Psoas muscle (tissue), 8 donors: ENCODE data around the gene ABRACL. TPM values are rescaled to one million over a fixed set of nuclear protein-coding genes. Genes with fewer than 3 reads are reported as not detected.
A peak's percentile ranks its signal among the peaks of the same experiment; 100 is the strongest.

ENCODE experiments used
- ATAC-seq, 4 donors: fragments of 200-7000 bp; cut with Tn5 transposase; one replicate each; pipeline ENCODE4 v1.9.1; 2020; ENCODE audit warnings: moderate library complexity in 3 of 4, mild to moderate bottlenecking in 2 of 4
- DNase-seq, 2 donors: peaks; one replicate each; pipeline ENCODE4 v3.0.0-alpha.2; 2020
- H3K27ac ChIP-seq: fragments of 200-600 bp; one replicate; pipeline ENCODE4 v1.8.0; 2022
- H3K27me3 ChIP-seq, 3 donors: fragments of 200-600 bp in 1 of 3; one replicate each; pipeline versions ENCODE4 v1.6.1 to v1.8.0; 2013 to 2022; ENCODE audit warnings: low read length in 2 of 3, mild to moderate bottlenecking in 2 of 3, moderate library complexity in 1 of 3; ENCODE audit not compliant: insufficient read depth in 3 of 3
- H3K36me3 ChIP-seq, 2 donors: fragments of 200-600 bp in 1 of 2; one replicate each; pipeline versions ENCODE4 v1.6.1 to v1.8.0; 2013 to 2022; ENCODE audit warnings: low read depth in 1 of 2, mild to moderate bottlenecking in 1 of 2, moderate library complexity in 1 of 2; ENCODE audit not compliant: insufficient read depth in 1 of 2
- H3K4me1 ChIP-seq: fragments of 200-600 bp; one replicate; pipeline ENCODE4 v1.8.0; 2022
- H3K4me3 ChIP-seq: fragments of 200-600 bp; one replicate; pipeline ENCODE4 v1.8.0; 2022; ENCODE audit warnings: mild to moderate bottlenecking
- H3K9me3 ChIP-seq: fragments of 200-600 bp; one replicate; pipeline ENCODE4 v1.8.0; 2022
- WGBS, 3 donors: extraction: QIAGEN DNeasy Blood & Tissue Kit; methylation state at CpG; one replicate each; pipeline versions ENCODE4 v1.1.6 to v1.1.7; 2013; 5-methylcytosine and 5-hydroxymethylcytosine counted together
- intact Hi-C, 2 donors: fragments of 100-400 bp; cut with DNase I; formaldehyde crosslinking; loops; one replicate each; pipeline versions ENCODE4 v1.11.0 to v1.14.2; 2022
- polyA plus RNA-seq, 3 donors: library from polyadenylated mRNA; stranded (reverse); fragments of 200-250 nt; gene quantifications; one replicate each; pipeline ENCODE4 v1.2.3, GENCODE V29; 2013
- total RNA-seq, 4 donors: library from RNA; stranded (reverse); fragmentation: NEBNext Ultra II Directional in 2 of 4; extraction: Animal tissue kit (Norgen Biotek cat#: 25700) in 2 of 4; gene quantifications; one replicate each; pipeline versions ENCODE4 v1.2.1 to v1.2.4, GENCODE V29; 2021 to 2023
- TF ChIP-seq, protein P1 (sequence below): fragments of 200-600 bp; IDR thresholded peaks from one replicate; pipeline ENCODE4 v1.8.0; 2022; ENCODE audit warnings: antibody characterized with exemption
- donor health status: healthy with polysubstance abuse.
- donor health status: DM: no; HTN: no; CAD: no; lungs with moderate emphysema.
- donor health status: Bipolar disorder and iron deficiency.
- donor health status: healthy.
- donor health status: DM: yes; HTN: yes; CAD: no.
- donor health status: DM: no; HTN: no; CAD: no.
- donor health status: DM: no; HTN: no; CAD: no.
- donor health status: DM: yes; HTN: yes; CAD: no.

ABRACL gene
- total and polyA plus RNA-seq, 7 donors, result 0.92 to 6.3 (median 2.2) TPM

DNA sequence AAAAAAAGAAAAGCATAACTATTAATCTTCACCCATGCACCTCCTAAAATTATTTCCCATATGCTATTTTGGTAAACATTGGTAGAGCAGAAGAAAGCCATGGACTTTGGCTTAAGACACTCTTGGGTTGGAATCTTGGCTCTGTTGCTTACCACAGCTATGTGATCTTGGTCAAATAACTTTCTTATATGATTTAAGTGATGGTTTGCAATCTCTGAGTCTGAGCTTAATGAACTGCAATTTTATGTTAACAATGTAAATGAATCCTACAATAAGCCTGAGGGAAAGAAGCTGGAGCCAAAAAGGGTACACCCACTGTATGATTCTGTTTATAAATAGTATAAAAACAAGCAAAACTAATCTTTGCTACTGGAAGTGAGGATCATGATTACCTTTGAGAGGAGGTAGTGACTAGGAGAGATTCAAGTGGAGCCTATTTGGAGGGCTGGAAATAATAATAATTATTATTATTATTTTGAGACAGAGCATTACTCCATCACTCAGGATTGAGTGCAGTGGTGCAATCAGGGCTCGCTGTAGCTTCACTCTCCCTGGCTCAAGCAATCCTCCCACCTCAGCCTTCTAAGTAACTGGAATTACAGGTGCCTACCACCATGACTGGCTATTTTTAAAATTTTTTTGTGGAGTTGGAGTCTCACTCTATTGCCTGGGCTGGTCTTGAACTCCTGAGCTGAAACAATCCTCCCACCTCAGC is 34.5 kb downstream of the ABRACL start:
- no peak for ATAC-seq

GRCh38 chr6:139064981-139065665 is 36.6 kb downstream of the ABRACL start:
- H3K27me3 ChIP-seq, result no peaks in the 10 kb centered on the region
- no peaks in the 10 kb centered on the region for H3K9me3 ChIP-seq
- H3K4me1 ChIP-seq, result peaks cover 15% of the 10 kb centered on the region
- no peaks in the 10 kb centered on the region for H3K36me3 ChIP-seq
- no peak overlapping the region for H3K27ac ChIP-seq
- peak; percentile 27 to 83 (median 58) for ATAC-seq
- DNase-seq, result no peak
- 34 to 42% (median 37%) methylated on average over 7 of the region's 7 CpGs for WGBS, 3 donors
- intact Hi-C loops, result no loop called here
- TF ChIP-seq, protein P1, sequence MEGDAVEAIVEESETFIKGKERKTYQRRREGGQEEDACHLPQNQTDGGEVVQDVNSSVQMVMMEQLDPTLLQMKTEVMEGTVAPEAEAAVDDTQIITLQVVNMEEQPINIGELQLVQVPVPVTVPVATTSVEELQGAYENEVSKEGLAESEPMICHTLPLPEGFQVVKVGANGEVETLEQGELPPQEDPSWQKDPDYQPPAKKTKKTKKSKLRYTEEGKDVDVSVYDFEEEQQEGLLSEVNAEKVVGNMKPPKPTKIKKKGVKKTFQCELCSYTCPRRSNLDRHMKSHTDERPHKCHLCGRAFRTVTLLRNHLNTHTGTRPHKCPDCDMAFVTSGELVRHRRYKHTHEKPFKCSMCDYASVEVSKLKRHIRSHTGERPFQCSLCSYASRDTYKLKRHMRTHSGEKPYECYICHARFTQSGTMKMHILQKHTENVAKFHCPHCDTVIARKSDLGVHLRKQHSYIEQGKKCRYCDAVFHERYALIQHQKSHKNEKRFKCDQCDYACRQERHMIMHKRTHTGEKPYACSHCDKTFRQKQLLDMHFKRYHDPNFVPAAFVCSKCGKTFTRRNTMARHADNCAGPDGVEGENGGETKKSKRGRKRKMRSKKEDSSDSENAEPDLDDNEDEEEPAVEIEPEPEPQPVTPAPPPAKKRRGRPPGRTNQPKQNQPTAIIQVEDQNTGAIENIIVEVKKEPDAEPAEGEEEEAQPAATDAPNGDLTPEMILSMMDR, result no peak
- no peak overlapping the region for H3K4me3 ChIP-seq

More for the DNA sequence above, 34.5 kb downstream of the ABRACL start:
- 91 to 100% (median 98%) methylated on average over 1 of the region's 1 CpG for WGBS, 3 donors
- Histone ChIP-seq H3K27me3 (no peaks in the 10 kb centered on the region), H3K9me3 (no peaks in the 10 kb centered on the region), H3K36me3 (no peaks in the 10 kb centered on the region), H3K4me1 (peaks cover 15% of the 10 kb centered on the region), H3K4me3 (no peak overlapping the region), H3K27ac (no peak overlapping the region)
- intact Hi-C loops, result no loop called here
- TF ChIP-seq, protein P1, result no peak
- no peak for DNase-seq

DNA sequence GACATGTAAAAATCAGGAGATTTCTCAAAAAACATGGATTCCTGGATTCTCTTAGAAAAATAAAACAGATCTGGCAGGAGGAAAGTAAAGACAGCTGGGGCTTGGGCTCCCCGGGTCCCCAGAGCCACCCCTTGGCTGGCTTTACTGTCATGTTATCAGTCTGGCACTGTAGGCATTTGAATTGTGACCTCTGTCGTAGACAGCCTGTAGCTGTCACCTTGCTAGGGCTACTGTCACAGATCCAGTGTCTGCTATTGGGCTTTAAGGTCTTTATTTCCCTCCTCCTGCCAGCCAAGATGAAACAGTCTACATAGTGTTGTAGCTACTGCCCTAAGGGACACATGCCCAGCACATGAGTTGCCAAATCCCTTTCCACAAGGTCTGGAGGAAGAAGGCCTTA is 37.5 kb downstream of the ABRACL start:
- Histone ChIP-seq H3K4me1 (peaks cover 15% of the 10 kb centered on the region), H3K36me3 (no peaks in the 10 kb centered on the region), H3K27ac (no peak overlapping the region), H3K9me3 (no peaks in the 10 kb centered on the region), H3K27me3 (no peaks in the 10 kb centered on the region), H3K4me3 (no peak overlapping the region)
- ATAC-seq (peak in 2 of 4 donors; percentile 58 to 77), DNase-seq (no peak)
- intact Hi-C loops, result no loop called here
- 20 to 39% (median 20%) methylated on average over 2 of the region's 2 CpGs for WGBS, 3 donors
- TF ChIP-seq, protein P1, result no peak

DNA sequence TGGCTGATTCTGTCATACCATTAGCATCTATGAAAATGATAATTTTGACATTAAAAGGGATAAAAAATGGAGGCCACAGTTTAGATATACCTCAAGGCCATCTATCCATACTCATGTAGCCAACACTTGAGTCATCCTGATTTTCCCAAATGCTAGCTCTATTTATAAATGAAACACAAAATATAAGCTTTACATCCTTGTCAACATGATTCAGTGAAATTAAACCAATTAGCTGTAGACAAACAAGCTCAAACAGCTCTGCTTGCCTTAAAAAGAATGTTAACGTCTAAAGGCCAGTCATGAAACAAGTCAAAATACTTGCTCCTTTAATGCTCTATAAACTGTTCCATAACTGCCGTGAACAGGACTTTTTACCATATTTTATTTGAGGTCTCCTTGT is 40.3 kb downstream of the ABRACL start:
- TF ChIP-seq, protein P1, result no peak
- WGBS, 3 donors, result 72 to 84% (median 76%) methylated on average over 2 of the region's 2 CpGs
- H3K27me3 ChIP-seq, result no peaks in the 10 kb centered on the region
- H3K27ac ChIP-seq, result no peak overlapping the region
- intact Hi-C loops, result no loop called here
- no peaks in the 10 kb centered on the region for H3K36me3 ChIP-seq
- no peak overlapping the region for H3K4me3 ChIP-seq
- no peak for ATAC-seq
- H3K9me3 ChIP-seq, result no peaks in the 10 kb centered on the region
- peaks cover 15% of the 10 kb centered on the region for H3K4me1 ChIP-seq
- no peak for DNase-seq
